Measurements from ENCODE around the gene CDH12.

CDH12 gene

DNA sequence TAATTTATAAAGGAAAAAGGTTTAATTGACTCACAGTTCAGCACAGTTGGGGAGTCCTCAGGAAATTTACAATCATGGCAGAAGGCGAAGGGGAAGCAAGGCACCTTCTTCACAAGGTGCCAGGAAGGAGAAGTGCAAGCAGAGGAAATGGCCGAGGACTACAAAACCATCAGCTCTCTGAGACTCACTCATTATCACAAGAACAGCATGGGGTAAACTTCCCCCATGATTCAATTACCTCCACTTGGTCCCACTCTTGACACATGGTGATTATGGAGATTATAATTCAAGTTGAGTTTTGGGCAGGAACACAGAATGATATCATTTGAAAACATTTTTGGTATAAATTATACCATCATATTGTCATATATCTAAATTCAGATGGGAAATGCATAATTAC lies 934.7 kb downstream of the CDH12 start:
- DNase-seq: no peak

DNA sequence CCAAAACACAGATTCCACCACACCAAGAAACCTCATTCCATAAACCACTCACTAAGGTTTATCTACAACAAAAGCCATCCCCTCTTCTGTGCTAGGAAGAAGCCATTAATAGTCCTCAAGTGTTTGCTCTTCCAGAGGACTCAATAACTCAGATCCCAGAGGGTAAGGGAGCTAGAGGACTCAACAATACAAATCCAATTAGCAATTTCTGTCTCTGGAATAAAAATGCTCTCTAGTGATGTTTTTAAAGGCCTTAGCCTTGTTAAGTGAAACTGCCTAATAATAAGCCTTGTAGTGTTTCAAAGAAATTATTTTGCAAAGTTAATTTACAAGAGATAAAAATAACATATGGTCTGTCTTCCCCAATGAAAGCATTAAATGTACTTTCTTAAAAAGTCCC lies 942.4 kb downstream of the CDH12 start:
- DNase-seq: no peak

DNA sequence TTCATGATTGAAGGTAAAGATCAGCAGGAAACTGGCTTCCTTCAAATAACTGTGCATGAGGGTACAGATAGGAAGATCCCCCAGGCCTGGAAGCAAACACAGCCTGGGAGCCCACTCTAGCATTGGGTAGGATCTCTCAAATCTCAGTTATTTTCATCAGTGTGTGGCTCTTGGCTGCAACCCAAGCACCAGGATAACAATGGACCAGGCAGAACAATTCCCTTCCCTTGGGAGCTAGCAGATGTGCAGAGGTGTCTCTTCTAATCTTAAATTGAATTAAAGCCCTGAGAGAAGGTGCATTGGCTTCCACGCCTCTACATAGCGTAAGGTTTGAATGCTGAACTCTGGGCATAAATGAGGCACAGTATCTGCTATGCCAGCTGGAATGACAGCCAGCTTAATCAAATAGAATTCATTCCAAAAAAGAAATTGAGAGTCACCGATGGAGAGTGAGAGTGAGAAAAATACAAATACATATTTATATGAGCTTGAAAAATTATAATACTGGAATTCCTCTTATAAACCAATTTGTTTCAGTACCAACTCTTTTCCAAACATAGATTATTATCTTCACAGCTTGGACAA lies 957.3 kb downstream of the CDH12 start:
- no peak for DNase-seq

DNA sequence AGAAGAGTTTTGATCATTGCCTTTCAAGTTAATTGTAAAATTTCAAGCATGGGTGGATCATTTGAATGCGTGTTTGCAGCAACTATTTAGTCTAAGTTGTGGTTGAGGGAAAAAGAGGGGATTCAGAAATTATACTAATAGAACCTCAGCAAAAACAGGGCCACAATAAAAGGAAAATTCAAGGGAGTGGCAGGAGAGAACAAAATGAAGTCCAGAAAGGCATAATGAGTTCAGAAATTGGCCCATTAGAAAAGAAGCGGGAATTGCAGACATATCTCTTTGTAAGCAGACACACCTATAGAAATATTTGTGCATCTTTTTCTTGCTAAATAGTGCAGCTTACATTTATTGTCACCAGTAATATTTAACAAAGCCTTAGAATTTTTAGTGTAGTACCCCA lies 960.0 kb downstream of the CDH12 start:
- no peak for DNase-seq

DNA sequence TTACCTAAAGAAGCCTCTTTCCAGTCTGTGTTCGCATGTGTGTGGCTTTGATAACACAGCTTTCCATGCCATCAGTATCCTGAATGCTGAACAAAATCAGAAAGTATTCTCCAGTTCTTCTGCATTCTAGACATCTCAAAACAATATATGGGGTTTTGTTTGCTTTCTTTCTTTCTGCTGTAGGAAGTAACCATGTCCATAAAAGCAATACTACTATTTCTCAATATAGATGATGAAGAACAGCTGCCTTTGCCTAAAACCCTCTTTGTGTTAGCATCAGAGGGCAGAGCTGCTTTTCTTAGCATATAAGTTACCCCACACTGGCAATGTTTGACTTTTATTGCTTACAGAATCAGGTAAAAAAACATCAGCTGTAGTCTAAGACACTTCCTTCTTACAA lies 963.6 kb downstream of the CDH12 start:
- DNase-seq: no peak

DNA sequence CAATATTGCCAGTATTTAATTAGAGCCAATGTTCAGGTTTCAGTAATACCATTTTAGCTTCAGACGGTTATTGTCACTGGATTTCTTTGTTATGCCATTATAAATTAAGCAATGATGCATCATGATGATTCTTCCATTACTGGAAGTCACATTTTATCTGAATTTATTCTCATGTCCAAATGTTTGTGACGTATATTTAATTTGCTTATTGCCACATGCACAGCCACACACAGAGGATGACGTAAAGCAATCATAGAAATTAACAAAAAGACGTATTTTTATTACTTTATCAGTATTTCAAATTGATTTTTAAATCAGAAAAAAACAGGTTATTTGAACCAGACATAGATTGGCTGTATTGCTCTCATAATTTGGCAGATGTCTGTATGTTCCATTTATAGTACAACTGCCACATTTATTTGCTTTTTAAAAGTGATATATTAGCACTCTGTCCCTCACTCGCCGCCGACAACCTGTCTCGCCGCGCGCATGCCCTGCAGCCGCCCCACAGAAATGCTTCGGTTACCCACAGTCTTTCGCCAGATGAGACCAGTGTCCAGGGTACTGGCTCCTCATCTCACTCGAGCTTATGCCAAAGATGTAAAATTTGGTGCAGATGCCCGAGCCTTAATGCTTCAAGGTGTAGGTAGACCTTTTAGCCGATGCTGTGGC lies 970.9 kb downstream of the CDH12 start:
- DNase-seq: no peak

DNA sequence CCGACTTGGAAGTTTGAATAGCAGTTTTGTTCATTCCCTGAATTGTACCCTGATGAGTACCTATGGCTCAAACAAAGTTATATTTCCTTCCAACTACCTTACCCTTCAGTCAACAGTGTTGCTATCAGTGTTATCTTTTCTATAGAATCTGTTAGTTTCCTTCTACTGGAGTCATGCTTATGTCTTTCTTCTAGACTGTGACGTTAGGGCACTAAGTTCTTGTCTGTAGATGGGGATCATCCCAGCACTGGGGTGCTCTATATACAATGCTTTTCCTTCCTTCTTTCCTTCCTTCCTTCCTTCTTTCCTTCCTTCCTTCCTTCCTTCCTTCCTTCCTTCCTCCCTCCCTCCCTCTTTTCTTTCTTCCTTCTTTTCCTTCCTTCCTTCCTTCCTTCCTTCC lies 973.0 kb downstream of the CDH12 start:
- DNase-seq: no peak

DNA sequence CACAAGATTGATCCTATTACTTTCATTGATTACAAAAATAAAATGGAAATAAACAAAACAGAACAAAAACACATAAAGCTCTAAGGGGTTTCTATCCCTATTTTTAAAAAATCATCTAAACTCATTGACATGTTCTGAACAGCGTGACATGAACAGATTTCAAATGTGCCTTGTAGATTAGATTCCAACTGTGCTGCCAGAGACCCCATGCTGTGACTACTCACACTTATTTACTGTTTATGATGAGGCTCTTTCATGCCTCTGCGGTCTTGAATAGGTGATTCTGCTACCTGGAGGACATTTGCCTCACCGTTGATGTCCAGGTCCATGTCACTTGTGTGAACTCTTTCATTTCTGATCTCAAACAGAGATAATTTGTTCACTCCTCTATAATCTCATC lies 990.2 kb downstream of the CDH12 start:
- DNase-seq: no peak

DNA sequence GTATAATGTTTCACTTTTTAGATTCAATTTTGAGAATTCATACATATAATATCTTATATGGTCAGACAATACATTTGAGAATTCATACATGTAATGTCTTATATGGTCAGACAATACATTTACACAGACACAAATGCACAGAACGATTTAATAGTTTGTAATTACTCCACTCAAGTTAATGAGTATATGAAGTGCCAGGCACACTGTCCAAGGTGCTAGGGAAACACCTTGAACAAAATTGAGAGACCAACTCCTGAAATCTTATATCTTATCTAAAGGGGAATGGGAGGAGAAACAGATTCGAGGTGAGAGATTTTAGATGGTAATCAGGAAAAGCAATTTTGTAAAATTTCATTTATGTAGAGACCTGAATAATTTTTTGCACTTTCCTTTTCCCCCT lies 994.7 kb downstream of the CDH12 start:
- no peak for DNase-seq

DNA sequence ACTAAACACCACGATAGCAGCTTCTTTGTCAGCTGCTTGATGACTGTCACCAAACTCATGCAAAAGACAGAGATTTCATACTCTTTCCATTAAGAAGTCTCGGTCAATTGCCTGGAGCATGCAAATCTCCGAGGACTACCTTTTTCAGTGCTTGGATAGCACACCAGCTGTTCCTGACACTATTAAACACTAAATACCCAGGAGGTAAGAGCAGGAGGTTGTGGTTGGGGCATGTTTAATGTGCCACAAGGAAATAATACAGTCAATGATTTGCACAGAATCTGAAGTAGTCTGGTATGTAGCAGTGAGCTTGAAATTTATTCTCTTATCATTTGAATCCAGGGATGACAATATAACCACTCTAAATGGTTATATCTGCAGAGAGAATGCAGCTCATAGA lies 996.2 kb downstream of the CDH12 start:
- DNase-seq: no peak

DNA sequence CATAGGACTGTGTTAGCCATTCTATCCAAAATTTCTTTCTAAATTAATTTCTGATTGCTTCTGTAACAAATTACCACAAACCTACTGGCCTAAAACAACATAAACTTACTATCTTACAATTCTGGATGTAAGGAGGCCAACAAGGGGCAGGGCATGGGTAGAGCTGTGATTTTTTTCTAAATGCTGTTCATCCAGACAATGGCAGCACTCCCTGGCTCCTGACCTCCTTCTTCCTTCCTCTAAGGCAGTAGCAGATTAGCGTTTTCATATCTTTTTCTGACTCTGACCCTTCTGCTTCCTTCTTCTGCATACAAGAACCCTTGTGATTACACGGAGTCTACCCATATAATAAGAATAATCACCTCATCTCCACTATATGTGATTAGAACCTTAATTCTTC lies 1005.8 kb downstream of the CDH12 start:
- DNase-seq: no peak

DNA sequence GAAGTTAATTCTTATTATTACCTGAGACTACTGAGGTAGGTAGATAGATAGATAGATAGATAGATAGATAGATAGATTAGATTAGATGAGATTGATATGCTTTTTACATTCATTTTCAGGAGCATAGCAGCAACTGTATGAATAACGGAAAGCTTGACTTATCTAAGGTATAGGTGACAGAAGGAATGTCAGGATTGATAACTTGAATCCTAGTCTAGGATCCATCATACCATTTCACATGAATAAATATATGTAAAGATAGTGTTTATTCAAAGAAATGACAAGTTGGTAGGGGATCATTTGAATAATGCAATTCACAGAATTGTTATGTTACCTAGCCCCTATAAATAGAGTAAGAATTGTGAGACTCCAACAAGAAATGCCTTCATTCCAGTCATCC lies 1008.2 kb downstream of the CDH12 start:
- DNase-seq: no peak

DNA sequence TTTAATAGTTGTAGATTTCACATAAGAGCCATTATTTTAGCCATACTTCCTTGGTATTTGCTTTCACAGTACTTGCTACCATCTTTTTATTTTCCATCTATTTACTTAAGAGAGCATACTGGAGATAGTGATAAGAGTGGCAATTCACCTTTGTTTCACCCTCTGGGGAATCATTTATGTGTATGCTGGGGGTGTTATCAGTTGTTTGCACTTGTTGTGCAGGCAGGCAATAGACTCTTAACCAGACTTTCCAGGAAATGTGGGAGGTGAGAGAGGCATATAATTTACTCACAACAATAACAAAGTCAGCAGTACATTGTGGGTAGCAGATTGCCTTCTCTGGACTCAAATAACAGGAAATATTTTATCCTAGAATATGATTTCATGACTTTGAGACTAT lies 1018.3 kb downstream of the CDH12 start:
- DNase-seq: no peak

DNA sequence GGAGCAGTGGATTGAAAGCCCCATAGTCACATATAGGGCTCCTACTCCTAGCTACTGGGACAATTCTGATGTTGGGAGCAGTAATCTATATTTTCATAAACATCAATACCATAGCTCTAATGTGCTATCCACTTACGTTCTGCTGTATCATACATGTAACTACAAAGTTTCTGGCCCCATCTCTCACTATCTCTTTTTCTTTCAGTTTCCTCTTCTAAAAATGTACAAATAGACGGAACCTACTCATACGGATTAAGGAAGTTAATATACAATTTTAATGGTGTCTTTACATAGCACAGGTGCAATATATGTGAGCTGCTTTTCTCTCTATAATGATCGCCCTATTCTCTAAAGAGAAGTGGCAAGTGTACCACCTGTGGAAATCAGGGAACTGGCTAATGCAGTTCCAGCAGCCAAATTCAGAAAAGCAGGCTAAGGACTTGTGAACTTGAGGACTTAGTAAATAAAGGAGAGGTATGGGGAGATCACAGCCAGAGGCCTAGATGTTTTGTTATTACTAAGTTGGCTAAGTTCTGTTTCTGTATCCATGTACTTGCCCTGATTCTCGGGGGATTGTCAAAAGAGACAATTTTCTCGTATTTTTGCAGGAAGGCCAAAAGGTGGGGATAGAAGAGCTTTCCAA lies 1021.9 kb downstream of the CDH12 start:
- no peak for DNase-seq

DNA sequence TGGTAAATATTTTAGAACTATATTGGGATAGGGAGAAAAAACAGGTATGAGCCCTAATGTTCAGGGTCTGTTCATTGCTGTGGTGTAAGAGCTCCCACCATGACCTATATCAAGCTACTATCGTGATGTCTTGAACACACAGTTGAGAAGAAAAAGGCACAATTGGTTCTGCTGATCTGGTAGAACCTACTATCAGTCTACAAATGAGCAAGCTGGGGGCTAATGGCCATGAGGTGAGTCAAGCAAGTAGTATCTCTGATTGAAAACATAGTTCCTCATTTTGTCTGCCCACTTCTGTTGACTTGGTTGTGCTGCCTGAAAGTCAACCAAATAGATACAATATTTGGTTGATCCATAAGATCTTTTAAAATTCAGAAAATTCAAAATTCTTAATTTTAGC lies 1026.3 kb downstream of the CDH12 start:
- DNase-seq: no peak

DNA sequence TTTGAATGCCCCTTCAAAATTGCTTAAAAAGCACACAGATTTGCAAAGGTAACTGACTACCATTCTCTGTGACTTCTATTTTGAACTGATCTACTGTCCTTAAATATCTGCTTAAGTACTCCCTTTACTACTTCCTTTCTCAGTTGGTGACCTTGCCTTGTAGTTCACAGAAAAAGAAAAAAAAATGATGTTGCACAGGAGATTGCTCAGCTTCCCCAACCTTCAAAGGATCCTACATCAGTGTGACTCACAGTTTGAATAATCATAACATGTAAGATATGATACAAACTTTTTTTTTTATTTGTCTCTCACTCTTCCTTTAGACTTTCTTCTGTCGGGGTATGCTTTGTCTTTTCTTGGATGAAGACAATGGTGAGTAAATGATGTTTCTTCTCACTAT lies 1029.6 kb downstream of the CDH12 start:
- DNase-seq: no peak

DNA sequence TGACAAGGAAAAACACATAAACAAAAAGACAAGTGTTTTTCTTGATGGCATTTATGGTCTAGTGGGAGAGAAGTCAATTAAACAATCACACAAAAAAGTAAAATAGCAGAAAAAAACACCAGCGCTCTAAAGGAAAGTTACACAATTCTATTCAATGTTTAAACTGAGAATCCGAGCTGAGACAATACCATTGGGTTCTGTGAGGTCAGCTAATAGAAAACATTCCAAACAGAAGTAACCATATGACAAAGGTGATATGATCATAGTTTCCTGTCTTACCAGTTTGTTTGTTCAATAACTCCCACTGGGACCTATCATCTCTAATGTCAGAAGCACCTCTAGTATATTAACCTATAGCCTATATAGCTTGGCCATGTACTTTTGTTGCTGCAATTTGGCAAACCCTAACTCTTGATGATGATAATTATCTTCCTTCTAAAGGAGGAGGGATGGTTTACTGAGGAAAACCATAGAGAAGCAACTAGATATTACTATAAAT lies 1030.0 kb downstream of the CDH12 start:
- no peak for DNase-seq

DNA sequence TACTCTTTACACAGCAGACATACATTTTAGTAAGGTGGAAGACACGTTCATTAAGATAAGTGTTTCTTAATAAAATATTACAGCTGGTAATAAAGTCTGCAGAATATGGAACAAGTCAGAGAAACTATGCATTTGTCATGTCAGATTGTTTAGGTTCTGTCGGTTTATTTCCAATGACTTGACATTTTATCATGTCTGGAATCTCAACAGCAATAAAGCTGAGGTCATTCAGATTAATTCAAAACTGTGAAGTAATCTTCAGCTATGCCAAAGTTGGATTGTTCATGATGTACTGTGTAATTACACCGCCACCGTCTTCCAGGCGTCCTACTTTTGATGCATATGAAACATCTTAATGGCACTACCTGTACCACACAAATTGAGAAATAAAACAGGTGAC lies 1032.6 kb downstream of the CDH12 start:
- DNase-seq: no peak

DNA sequence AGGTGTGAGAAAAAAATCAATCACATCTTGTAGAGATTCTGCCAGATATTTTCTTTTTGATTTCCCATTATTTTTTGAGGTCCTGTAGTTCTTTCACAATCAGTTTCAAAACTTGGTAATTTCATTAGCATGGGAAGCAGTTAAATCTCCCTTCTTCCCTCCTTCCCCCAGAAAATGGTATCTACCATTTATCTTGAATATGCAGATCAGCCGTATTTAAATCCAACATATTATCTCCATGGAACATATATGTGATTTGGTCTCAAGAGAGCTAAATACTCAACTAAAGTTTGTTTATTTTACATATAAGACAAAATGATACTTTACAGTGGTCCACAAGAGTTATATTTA lies 1034.8 kb downstream of the CDH12 start:
- DNase-seq: no peak

DNA sequence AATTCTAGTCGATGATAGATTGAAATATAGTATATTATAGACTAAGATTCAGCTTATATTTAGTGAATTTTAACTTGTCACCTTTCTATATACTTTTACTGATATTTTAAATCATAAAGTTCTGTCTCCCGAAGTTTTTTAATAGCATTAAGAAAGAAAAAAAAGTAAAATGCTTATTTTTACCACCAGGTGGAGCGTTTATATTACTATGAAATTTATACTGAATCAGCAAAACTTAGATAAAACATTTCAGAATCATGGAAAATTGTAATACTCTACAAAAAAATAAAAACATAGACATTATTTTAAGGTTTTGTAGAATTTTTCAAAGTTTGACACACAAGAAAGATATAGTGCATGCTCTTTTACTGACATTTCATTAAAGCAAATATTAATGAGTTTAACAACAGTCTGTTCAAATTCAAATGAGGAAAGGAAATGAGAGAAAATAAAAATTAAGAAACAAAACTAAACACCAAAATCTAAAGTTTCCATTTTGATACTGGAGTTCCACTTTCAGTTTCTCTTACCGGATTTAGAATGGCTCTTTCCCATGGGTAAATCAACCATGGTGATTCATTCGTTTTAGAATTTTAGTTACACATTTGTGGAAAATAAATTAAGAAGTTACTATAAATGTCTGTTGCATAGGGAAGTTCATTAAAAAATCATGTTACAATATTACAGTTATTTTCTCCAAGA lies 1035.3 kb downstream of the CDH12 start:
- no peak for DNase-seq

DNA sequence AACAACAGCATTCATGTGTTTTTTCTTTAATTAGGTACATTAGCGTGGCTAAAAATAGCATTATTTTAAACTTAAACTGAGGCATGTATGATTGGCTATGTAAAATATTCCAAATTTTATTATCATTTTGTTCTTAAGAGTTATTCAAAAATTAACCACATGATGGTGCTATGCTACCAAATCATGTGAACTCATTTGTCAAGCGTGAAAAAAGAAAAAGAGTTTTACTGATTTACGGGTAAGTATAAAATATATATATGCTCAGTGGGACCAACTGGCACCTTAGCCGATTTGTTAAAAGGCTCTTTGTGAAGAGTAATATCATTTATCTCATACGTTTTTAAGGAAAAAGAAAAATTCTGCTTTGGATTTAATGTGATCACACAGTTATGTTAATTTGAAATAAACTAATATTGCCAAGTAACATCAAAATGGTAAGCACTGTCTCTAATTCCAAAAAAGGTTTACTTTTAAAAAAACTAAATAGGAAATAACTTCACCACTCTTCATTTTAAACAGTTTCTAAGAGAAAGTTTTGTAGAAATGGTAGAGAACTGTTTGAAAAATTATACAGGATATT lies 1042.3 kb downstream of the CDH12 start:
- DNase-seq: peak; percentile 5

DNA sequence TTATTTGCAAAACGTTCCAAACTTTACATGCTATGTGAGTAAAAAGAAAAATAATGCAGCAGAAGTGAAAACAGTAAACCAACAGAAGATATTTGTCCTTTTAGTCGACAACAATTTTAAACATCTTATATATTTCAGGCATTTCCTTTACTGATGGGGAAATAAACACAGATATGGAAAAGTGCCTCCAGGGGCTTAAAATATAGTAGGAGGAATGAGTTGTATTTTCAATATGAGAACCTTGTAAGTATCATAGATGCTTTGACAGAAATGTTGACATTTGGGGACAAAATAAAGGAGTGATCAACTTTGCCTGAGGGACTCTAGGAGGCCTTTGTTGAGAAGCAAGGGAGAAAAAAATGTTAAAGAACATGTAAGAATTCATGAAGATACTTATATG lies 1043.5 kb downstream of the CDH12 start:
- no peak for DNase-seq

DNA sequence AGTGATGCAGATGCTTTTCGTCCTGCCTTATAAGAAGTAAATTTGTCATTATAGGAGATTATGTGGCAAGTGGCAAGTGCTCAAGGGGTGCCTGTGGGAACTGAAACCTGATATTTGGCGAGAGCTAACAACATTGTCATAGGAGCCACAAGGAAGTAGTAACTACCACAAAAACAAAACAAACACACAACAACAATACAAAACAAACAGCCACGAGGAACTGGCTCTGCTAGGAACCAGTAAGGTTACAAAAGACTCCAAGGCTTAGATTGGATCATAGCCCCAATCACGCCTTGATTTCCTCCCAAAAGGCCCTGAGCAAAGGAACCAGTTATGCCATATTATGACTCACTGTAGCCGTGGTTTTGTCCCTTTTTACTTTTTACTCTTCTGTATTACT lies 1045.2 kb downstream of the CDH12 start:
- DNase-seq: no peak

DNA sequence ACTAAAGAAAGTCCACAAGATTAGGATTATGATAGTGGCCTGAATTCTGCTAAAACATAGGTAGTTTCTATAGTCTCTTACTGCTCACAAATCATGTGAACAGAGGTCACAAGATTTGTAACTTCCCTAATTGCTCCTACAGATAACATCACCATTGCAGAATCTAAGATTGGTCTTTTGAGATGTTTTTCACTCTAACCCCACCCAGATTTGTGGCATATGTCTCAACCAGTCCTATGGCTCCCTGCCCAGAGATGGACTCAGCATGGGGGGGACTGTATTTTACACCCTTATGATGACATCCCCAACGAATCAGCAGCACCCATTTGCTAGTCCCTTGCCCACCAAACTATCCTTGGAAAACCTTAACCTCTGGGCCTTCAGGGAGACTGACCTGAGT lies 1046.2 kb downstream of the CDH12 start:
- no peak for DNase-seq

Measured in activated CD4-positive, alpha-beta T cell treated with anti-CD3 and anti-CD28 coated beads, Interleukin-2, amount 50 U/mL, for 16 hours (primary cell).